Neural crest cell (in vitro differentiated cells): ENCODE results near the gene GNAL. TPM values are rescaled to one million over a fixed set of nuclear protein-coding genes. Genes with fewer than 3 reads are reported as not detected.

Experiments used
- DNase-seq: peaks from one replicate; pipeline ENCODE4 v3.0.0; 2021; ENCODE audit warnings: low read depth, mixed read lengths, low spot score
- H3K27ac Mint-ChIP-seq: one replicate; pipeline ENCODE4 v1.8.0; 2021; ENCODE audit warnings: mild to moderate bottlenecking, mixed read lengths; ENCODE audit not compliant: unreplicated experiment
- H3K27me3 Mint-ChIP-seq: 2 replicates; pipeline ENCODE4 v1.8.0; 2021; ENCODE audit warnings: low read depth, mild to moderate bottlenecking, mixed read lengths
- H3K36me3 Mint-ChIP-seq: 2 replicates; pipeline ENCODE4 v1.8.0; 2021; ENCODE audit warnings: low read depth, mild to moderate bottlenecking, mixed read lengths
- H3K4me1 Mint-ChIP-seq: 2 replicates; pipeline ENCODE4 v1.8.0; 2021; ENCODE audit warnings: mixed read lengths
- H3K4me3 Mint-ChIP-seq: one replicate; pipeline ENCODE4 v1.8.0; 2021; ENCODE audit warnings: mild to moderate bottlenecking, mixed read lengths
- H3K9me3 Mint-ChIP-seq: 2 replicates; pipeline ENCODE4 v1.8.0; 2021; ENCODE audit warnings: mixed read lengths
- total RNA-seq: library from RNA; stranded (reverse); gene quantifications from 2 replicates; pipeline ENCODE4 v1.2.1, GENCODE V29; 2021
- TF ChIP-seq, protein P1 (sequence below): fragments of 200-600 bp; sonication (generic); conservative IDR thresholded peaks from 2 replicates; pipeline ENCODE4 v1.5.0; 2021; ENCODE audit warnings: antibody characterized with exemption, mild to moderate bottlenecking

The GNAL gene
- total RNA-seq, 1 donor from 2014 or later = 20.4 TPM

DNA sequence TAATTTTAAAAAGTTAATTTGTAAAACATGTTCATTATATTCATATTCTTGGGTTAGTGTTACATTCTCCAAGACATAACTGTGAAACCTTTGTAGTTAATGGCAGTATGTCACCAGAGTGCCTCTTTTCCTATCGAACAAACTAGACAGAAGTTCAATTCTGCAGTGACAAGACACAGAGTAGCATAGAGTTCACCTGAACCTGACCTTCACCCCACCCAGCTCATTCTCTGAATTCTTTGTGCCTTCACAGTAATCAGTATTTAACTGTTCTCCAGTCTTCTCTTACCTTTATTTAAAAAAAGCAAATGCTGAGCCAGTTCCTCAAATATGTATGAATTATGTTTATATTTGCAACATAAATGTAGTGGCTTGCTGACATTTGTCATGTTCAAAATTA, 109.2 kb downstream of the GNAL start:
- H3K36me3 Mint-ChIP-seq = peaks cover 4% of the 10 kb centered on the region
- DNase-seq = no peak
- H3K27ac Mint-ChIP-seq = no peak overlapping the region
- H3K9me3 Mint-ChIP-seq = no peaks in the 10 kb centered on the region
- TF ChIP-seq, protein P1, sequence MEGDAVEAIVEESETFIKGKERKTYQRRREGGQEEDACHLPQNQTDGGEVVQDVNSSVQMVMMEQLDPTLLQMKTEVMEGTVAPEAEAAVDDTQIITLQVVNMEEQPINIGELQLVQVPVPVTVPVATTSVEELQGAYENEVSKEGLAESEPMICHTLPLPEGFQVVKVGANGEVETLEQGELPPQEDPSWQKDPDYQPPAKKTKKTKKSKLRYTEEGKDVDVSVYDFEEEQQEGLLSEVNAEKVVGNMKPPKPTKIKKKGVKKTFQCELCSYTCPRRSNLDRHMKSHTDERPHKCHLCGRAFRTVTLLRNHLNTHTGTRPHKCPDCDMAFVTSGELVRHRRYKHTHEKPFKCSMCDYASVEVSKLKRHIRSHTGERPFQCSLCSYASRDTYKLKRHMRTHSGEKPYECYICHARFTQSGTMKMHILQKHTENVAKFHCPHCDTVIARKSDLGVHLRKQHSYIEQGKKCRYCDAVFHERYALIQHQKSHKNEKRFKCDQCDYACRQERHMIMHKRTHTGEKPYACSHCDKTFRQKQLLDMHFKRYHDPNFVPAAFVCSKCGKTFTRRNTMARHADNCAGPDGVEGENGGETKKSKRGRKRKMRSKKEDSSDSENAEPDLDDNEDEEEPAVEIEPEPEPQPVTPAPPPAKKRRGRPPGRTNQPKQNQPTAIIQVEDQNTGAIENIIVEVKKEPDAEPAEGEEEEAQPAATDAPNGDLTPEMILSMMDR = no peak
- no peak overlapping the region for H3K4me3 Mint-ChIP-seq
- peaks cover 22% of the 10 kb centered on the region for H3K4me1 Mint-ChIP-seq
- no peaks in the 10 kb centered on the region for H3K27me3 Mint-ChIP-seq

DNA sequence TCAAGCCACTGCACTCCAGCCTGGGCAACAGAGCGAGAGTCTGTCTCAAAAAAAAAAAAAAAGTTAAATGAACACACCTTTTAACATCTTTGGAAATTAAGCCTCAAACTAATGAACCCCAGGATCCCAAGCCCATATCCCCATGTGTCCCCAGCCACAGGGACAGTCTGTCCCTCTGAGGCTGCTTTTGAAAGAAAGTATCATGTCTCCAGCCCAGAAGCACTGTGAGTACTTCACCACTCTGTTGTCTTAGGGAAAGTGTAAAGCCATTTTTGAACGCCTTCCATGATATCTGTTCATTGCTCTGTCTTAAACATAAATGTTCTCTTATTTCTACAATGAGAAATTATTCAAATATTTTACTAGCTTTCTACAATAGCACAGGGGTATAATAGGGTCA, 110.0 kb downstream of the GNAL start:
- Mint-ChIP-seq H3K27me3 (no peaks in the 10 kb centered on the region), H3K4me1 (peaks cover 22% of the 10 kb centered on the region), H3K27ac (peak overlapping the region; percentile 27), H3K4me3 (no peak overlapping the region), H3K36me3 (peaks cover 4% of the 10 kb centered on the region), H3K9me3 (no peaks in the 10 kb centered on the region)
- no peak for DNase-seq
- TF ChIP-seq, protein P1 = no peak

DNA sequence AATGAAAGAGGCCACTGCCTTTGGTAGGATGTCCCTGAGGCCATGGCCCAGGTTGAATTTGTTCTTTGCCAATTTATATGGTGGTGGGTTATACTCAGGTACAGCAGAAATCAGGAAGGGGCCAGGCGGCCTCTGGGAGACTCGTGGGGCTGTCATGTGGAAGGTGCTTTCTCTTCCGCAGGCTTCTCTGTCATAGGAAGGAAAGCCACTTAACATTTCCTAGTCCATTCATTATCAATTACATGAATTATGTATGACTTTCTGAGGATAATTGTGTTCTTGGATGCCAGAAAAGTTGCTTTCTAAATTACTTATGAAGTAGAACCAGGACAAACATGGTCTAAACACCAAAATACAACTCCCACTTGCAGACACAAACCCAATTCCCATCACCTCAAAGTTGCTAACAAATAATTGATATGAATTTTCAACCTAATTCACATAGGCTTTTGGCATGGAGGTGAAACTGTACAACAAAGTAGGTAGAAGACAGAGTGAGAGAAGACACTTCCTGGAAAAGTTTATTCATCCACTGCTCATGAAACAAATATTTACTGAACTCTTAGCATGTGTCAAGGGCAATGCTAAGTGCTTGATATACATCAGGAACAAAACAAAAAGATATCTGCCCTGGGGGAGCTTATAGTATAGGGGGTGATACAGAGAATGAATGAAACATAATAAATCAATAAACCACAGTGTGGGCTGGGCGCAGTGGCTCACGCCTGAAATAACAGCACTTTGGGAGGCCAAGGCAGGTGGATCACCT, 111.7 kb downstream of the GNAL start:
- Mint-ChIP-seq H3K36me3 (peaks cover 2% of the 10 kb centered on the region), H3K27ac (no peak overlapping the region), H3K27me3 (no peaks in the 10 kb centered on the region), H3K4me1 (peaks cover 22% of the 10 kb centered on the region), H3K4me3 (no peak overlapping the region), H3K9me3 (no peaks in the 10 kb centered on the region)
- TF ChIP-seq, protein P1 = no peak
- no peak for DNase-seq

DNA sequence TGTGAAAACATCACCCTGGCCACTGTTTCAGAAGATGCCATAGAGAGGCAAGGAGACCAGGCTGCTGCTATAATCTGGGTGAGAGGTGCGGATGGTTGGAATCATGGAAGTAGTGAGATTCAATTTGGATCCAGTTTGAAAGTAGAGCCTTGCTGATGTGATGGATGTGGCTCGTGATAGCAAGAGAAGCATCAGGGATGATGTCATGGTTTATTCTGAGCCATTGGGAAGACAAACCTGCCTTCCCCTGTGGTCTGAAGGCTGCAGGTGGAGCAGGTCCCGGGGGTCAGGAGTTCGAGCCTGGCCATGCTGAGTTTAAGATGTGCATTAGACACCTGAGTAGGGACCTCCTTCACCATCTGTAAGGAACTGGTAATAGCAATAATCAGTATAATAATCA, 112.5 kb downstream of the GNAL start:
- TF ChIP-seq, protein P1 = no peak
- H3K9me3 Mint-ChIP-seq = no peaks in the 10 kb centered on the region
- no peak overlapping the region for H3K4me3 Mint-ChIP-seq

DNA sequence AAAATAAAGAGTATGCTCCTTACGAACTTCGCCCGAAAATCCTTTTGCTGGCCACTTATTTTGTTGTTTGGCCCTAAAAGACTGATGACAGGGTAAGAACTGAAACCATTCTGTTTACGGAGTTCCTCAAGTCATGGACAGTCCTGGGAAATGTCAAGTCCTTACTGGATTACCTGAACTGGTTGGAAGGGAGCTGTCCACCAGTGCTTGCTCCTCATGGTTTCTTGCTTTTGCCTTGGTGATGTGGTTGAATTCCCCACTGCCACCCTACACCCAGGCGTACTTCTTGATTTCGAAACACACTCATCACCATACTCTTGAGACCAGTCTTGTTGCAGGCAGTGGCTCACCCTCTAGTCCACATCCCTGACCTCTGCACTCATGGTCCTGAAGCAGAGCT, 113.1 kb downstream of the GNAL start:
- Mint-ChIP-seq H3K36me3 (no peaks in the 10 kb centered on the region), H3K4me3 (no peak overlapping the region), H3K27me3 (no peaks in the 10 kb centered on the region), H3K27ac (no peak overlapping the region), H3K9me3 (no peaks in the 10 kb centered on the region), H3K4me1 (peaks cover 22% of the 10 kb centered on the region)
- TF ChIP-seq, protein P1 = no peak
- DNase-seq = no peak

More for the DNA sequence above, 112.5 kb downstream of the GNAL start:
- H3K27me3 Mint-ChIP-seq = no peaks in the 10 kb centered on the region
- no peak for DNase-seq
- peaks cover under 1% of the 10 kb centered on the region for H3K36me3 Mint-ChIP-seq
- peaks cover 22% of the 10 kb centered on the region for H3K4me1 Mint-ChIP-seq
- H3K27ac Mint-ChIP-seq = no peak overlapping the region
